Measurements from ENCODE around the gene SYT6.

SYT6 gene

GRCh38 chr1:114081437-114082303 lies 72.0 kb downstream of the SYT6 start:
- no peak for DNase-seq
- Histone ChIP-seq H3K4me1 (no peaks in the 10 kb centered on the region), H3K36me3 (no peaks in the 10 kb centered on the region), H3K27me3 (peaks cover 8% of the 10 kb centered on the region), H3K9me3 (no peaks in the 10 kb centered on the region; the same call in 1 of the 2 replicates), H3K4me3 (ENCODE audit: low read depth, low read length) (no peak overlapping the region)
- TF ChIP-seq CTCF (IDR thresholded peaks at IDR 0.05; ENCODE audit: low read depth, low read length): no peak

- no peak overlapping the region for H3K4me3 ChIP-seq (ENCODE audit: low read depth, low read length)
- DNase-seq: no peak
- no peaks in the 10 kb centered on the region for H3K36me3 ChIP-seq
- no peaks in the 10 kb centered on the region for H3K4me1 ChIP-seq
- H3K27me3 ChIP-seq: peaks cover 8% of the 10 kb centered on the region
- no peaks in the 10 kb centered on the region for H3K9me3 ChIP-seq
- no peak for TF ChIP-seq CTCF (IDR thresholded peaks at IDR 0.05; ENCODE audit: low read depth, low read length)
Measured at GRCh38 chr1:114080511-114081436, 72.9 kb downstream of the SYT6 start.

- Histone ChIP-seq H3K4me3 (ENCODE audit: low read depth, low read length) (no peak overlapping the region), H3K4me1 (no peaks in the 10 kb centered on the region), H3K27me3 (peaks cover 8% of the 10 kb centered on the region; the same call in 1 of the 2 replicates), H3K9me3 (no peaks in the 10 kb centered on the region), H3K36me3 (no peaks in the 10 kb centered on the region)
- no peak for TF ChIP-seq CTCF (IDR thresholded peaks at IDR 0.05; ENCODE audit: low read depth, low read length)
- DNase-seq: no peak
Measured at GRCh38 chr1:114079596-114080190, 74.0 kb downstream of the SYT6 start.

GRCh38 chr1:114078116-114078515 lies 75.6 kb downstream of the SYT6 start:
- H3K36me3 ChIP-seq: no peaks in the 10 kb centered on the region
- no peak for TF ChIP-seq CTCF (IDR thresholded peaks at IDR 0.05; ENCODE audit: low read depth, low read length)
- no peaks in the 10 kb centered on the region for H3K4me1 ChIP-seq
- H3K27me3 ChIP-seq: peaks cover 4% of the 10 kb centered on the region
- DNase-seq: no peak
- no peak overlapping the region for H3K4me3 ChIP-seq (ENCODE audit: low read depth, low read length)
- H3K9me3 ChIP-seq: no peaks in the 10 kb centered on the region

- no peak for TF ChIP-seq CTCF (IDR thresholded peaks at IDR 0.05; ENCODE audit: low read depth, low read length)
- H3K4me1 ChIP-seq: no peaks in the 10 kb centered on the region
Measured at GRCh38 chr1:114077188-114077587, 76.5 kb downstream of the SYT6 start.

More at GRCh38 chr1:114077188-114077587, 76.5 kb downstream of the SYT6 start:
- Histone ChIP-seq H3K9me3 (no peaks in the 10 kb centered on the region), H3K27me3 (peaks cover 4% of the 10 kb centered on the region), H3K36me3 (no peaks in the 10 kb centered on the region), H3K4me3 (ENCODE audit: low read depth, low read length) (no peak overlapping the region)
- DNase-seq: no peak

All from BE2C (cell line).